Stimulated activated CD4-positive, alpha-beta T cell treated with anti-CD3 and anti-CD28 coated beads, Interleukin-2, amount 100 ng/mL, for 24 hours (primary cell): ENCODE measurements around the gene MAML3.

Source experiments
- DNase-seq, 2 donors: peaks; one replicate each; pipeline ENCODE4 v3.0.0-alpha.2; 2020

The MAML3 gene

DNA sequence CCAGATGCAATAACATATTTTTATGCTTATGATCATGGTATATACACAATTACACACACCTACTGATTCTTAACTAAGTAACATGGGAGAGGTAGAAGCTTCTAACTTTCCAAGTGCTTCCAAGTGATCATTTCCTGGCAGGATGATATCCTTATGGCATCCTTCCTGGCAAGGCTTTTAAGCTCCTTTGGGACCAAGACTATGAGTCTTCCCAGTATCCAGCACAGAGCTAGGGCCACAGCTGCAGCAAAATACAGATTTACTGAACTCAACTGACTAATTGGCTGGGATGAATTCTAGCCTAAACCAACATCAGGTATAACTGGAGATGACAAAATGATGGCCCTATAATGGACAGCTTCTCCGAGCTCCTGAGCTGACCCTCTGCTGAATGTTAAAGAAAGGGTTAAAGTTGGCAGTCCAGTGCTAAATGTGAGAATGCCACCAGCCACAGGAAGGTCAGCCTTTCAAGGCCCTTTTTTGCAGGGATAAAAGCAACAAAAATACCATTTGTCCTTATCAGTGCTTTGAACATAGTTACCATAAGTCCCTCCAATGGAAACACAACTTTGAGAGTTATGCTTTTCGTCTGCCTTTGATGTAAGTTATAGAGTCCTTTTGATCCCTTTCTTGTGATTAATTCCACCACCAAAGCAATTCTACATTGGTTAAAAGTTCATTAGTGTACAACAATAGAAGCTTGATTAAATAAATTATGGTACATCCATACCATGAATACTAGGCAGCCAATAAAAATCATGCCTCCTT lies 415.0 kb downstream of the MAML3 start:
- DNase-seq = no peak

DNA sequence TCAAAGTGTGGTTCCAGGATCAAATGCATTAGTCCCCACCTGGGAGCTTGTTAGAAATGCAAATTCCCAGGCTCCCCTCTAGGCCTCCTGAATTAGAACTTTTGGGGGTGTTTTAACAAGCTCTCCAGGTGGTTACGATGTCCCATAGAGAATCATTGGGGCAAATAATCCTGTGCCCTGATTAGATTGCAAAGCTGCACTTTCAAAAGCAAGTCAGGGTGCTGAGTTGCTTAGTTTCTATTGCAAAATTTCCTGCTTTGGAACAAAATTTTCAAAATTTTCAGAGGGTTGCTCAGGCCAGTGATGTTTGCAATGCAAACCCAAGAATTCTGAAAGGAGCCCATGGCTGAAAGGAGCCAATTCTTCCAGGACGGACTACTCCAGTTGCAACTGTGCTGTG lies 417.3 kb downstream of the MAML3 start:
- DNase-seq = no peak

DNA sequence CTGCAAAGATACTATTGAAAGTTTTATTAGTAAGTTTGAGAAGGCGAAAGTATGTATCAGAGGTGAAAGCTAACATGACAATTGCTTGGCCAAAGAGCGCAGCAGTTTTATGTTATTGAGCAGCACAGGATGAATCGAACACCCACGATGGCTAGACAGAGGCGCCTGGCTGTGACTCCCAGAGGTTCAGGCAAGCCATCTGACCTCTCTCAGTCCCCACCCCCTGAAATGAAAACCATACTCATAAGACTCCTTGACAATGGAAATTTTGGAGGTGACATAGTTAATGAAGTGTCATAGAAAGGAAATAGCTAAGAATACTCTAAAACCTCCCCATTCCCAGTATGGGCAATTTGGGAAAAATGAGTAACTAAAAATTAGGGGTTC lies 417.7 kb downstream of the MAML3 start:
- DNase-seq = peak in 1 of 2 donors; percentile 12

DNA sequence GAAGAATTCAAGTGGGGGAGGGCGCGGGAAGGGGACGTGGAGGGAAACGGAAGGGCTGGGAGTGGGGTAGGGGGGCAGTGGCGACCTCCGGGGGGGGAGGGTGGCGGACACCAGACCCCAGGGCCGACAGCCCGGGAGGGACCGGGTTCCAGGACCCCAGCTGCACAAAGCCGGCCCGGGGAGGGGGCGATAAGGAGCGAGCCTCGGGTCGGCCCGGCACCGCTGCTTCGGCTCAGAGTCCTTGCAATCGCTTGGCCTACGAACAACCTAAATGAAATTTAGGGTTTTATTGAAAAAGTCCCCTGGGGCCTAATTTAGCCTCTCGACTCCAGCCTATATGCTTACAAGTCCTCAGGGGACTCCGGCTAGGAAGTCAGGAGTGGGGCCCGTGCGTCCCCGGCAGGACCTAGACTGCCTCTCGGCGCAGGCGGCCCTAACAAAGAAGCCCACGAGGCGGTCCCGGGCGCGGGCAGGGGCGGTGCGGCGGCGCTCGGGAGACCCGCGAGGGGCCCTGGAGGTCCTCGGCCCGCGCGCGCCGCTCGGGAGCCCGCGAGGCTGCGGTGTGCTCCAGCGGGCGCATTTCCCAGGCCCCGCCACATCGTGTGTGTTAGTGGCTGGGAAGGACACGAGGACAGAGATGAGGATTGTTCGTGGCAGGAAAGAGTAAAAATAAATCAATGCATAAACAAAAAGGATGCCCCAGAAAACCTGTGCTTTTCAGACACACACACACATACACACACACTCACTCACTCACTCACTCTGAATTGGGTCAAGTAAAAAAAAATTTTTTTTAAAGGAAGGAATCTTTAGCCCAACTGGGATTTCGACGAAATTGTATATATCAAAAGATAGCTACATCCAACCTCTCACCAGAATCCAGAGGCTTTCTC lies 418.4 kb downstream of the MAML3 start:
- peak in 1 of 2 donors; percentile 14 for DNase-seq

DNA sequence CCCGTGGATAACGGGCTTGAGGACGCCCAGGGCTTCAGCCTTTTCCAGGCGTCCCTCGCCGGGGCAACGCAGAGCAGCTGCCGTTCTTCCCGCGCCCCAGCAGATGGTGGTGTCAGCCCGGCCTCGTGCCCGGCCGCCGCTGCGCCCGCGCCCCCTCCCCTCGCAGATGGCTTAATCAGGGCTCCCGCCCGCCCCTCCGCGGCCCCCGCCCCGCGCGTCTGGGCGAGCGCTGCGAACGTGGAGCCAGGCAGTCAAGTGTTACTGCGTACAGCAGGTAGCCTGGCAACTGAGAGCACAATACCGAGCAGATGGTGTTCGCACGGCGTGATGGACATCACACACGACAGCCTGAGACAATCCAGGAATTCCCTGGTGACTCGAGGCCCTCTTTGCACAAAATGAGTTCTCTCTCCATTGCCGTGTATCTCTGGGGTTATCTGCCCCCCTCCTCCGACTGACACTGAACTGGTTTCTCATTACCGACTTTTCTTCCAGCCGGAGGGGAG lies 419.1 kb downstream of the MAML3 start:
- DNase-seq = peak; percentile 48 to 72

DNA sequence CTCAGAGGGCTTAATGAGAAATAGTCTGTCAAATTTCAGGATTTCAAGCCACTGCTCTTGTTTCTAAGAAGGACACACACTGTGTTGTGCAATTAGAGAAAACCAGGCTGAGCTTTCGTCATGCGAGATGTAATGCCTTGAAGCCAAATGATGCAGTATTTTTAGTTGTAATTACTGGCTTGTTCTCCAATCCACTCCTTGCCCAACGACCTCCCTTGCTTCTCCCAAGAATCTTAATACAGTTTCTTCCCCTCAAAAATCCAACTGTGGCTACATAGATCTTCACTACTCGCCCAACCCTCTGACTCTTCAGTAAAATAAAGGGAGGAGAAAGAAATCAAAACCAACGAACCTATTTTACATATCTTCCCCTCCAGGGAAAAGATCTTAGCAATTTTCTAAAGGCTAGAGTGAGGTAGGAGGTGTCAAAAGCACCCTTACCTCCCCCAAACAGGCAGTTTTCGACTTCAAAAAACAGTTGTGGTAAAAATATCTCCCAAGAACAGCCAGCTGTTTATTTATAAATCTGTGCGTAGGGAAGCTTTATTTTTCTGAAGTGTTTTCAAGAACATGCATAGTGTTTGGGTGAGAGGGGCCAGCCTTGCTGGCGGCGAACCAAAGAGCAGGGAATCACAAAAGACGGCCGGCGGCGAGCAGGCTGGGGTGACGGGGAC lies 419.6 kb downstream of the MAML3 start:
- no peak for DNase-seq

DNA sequence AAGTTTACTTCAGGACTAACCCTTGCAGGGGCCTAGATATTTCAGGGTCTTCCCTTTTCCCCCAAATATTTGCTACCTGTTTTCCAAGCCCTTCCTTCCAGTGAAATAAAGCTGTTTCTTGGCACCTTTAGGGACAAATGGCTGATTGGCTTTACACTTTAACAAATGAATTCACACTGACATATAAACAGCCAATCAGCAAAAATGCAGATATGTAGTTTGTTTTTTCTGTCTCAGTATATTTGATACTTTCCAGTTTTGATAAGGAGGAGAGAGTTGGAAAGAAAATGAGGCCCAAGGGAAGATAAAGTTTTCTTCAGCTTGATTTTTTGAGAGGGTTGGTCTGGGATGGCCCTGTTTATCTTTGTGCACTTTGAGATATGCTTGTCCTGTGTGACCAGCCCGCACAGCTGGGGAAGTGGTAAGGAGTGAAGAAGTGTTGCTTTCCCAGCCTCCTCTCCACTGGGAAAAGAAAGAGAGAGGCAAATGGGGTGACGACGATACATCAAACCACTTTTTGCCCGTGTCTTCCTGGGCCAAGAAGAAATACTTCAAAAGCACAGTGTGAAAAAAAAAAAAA lies 420.9 kb downstream of the MAML3 start:
- no peak for DNase-seq

DNA sequence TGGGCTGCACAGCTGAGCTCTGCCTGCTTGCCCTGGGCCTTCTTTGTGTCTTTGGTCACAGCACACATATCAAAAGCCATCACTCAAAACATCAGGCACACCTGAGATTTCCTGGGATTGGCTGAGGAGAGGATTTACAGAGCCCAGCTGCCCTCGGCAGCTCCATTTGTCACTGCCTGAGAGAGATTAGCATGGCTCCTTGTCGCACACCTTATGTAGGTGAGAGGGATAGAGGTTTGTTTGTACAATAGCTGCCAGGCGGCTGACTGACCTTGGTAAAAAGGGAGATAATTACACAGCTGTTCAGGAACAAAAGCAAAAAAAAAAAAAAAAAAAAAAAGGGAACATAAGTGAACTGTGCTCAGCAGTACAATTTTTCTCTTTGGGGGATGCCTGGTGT lies 425.1 kb downstream of the MAML3 start:
- no peak for DNase-seq

DNA sequence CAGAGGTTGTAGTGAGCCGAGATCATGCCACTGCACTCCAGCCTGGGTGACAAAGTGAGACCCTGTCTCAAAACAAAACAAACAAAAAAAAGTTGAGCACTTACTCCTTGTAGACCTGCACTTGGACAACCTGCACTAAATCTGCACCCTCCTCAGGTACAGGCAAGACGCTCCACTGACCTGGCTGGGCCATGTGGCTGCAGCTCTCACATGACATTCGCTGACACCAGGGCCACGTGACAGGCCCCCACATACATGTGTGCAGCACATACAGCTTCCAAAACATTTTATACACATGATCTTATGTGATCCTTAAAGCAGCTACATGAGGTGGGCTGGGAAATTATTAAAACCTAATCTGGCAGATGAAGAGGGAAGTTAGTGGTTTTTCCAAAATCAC lies 425.8 kb downstream of the MAML3 start:
- DNase-seq = no peak

DNA sequence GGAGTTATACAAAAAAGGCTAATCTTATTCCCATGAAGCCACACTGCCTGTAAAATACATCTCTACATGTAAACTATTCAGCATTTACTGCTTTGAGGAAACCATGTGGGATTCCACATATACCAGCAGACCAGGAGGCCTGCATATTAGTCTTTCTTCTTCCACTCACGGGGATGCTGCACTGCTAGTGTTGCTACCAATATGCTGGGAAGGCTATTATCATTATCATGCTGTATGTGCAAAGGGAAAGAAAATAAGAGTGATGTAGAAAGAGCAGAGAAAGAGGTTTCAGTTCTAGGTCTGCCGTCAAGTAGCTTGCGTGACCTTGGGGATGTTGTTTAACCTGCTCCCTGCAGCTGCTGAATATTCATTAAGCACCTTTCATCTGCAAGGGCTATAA lies 427.4 kb downstream of the MAML3 start:
- DNase-seq = no peak

DNA sequence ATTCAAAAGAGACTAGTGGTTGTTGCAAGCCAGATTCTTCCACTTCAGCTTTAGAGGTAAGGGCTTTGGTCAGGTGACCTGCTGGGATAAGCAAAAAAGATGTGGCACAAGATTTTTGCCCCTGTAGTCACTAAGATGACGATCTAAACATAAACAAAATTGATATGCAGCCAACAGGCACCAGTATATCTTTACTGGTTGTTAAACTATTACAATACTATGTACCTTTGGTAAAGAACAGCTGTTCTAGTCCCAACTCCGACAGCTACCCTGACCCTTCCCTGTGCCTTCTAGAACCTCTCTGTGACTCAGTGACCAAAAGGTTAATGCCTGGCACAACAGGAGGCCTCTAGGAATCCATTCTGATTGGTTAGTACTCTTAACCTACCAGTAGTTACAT lies 428.7 kb downstream of the MAML3 start:
- no peak for DNase-seq

DNA sequence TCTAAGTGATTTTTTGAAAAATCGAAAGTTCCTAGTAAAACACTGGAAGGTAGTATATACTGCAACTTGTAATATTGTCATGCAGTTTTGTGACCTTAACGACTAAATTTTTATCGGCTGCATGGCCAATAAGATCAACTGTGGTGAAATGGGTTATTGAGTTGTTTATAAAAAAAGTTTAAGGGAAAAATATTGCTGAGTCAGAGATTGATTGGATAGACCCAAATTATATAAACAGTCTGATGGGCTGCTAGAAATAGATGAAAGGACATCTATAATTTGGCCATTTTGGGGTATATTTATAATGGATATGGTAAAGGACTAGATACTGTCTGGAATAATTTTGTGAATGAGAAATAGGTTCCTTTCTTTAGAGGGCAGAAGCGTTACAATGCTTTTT lies 432.2 kb downstream of the MAML3 start:
- no peak for DNase-seq

DNA sequence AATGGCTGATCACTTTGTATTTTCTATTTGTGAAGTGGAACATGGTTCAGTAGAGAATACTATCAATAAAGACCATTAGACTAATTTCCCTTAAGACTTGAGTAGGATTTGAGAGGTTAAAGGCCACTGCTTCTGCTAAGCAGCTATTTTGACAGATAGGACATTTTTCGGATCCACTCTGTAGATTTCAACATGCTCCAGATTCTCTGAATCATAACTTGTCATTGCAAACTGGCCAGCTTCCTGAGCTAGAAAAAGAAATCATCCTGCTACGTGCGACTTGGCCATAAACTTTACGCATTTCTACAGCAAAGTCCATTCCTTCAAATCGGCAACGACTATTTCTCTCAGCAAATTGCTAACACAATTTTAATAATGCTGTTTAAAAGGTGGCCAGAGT lies 433.2 kb downstream of the MAML3 start:
- no peak for DNase-seq

DNA sequence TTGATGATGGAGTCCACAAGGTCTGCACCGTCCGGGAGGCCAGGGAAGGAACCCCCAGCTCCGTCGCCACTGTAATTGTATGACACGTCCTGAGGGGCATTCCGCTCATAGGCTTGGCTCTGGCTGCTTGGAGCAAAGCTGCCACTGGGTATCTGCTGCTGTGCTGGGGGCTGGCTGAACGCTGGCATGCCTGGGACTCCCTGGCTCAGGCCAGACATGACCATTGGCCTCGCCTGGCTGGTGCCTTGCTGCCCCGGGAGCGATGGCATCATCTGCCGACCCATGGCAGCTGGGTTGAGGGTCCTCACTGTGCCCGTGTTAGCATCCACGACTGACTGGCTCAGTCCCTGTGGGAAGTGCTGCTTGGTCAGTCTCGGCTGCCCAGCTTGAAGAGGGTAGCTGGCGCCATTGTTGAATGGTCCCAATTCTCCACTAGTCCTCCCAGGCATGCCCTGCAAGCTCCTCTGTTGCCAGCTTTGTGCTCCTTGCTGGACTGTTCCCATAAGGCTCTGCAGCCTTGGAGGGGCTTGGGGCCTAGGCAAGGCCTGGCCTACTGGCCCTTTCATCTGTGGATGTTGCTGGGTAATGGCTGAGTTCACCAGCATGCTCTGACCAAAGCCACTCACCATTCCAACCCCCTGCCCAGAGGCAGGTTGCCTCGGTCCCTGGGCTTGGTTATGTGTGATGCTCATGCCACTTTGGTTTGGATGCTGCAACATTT lies 434.4 kb downstream of the MAML3 start:
- DNase-seq = no peak

DNA sequence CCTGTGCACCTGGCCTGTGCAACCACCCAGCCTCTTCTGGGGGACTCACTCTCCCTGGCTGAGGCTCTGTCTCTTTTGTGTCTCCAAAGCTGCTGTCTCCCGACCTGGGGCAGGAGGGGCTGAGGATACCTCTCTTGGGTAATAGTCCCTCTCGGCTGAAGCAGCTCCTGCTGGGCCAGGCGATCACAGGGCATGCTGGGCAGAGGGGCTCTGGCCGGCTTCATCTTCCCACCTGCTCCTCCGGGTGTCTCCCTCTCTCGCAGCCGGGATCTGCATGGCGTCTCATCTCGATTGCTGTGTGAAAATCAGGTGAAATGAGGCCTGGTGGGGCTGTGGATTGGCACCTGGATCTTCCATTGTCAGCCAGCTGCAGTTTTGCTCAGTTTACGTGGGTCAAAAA lies 435.2 kb downstream of the MAML3 start:
- DNase-seq = no peak

DNA sequence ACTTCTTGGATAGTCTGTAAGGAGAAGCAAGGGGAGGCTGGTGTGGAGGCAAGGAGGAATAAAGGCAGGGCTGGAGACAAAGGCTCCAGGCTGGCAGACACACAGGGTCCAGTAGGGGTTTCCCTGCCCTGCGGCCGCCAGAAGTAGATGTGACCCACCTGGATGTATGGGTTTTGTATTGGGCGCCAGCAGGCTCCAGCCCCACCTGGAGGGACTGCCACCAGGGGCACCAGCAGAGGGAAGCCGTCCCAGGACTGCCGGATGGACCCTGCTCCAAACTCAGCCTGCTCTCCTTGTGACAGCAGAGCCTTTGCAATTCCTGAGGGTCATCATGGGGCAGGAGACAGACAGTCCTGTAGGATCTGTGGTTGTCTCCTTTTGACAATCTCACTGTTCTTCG lies 435.6 kb downstream of the MAML3 start:
- no peak for DNase-seq

DNA sequence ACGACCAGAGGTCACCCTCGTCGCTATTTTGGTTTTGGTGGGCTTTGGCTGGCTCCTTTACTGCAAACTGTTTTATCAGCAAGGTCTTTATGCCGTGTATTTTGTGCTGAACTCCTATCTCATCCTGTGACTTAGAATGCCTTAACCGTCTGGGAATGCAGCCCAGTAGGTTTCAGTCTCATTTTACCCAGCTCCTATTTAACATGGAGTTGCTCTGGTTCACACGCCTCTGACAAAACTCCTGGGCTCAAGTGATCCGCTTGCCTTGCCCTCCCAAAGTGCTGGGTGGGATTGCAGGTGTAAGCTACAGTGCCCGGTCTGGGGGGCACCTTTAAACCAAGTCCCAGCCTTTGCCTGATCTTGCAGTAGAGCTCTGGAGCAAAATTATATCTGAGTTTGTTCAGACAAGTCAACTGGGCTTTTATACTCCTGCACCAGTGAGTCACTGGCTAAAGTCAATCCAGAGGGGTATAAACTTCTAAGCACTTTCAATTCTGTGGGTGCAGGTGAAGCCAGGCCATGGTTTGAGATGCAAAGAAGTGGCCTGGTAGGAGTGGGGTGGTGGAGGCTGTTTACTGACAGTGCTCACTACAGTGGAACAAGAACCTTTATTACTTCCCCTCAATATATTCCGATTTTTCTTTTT lies 438.1 kb downstream of the MAML3 start:
- no peak for DNase-seq

DNA sequence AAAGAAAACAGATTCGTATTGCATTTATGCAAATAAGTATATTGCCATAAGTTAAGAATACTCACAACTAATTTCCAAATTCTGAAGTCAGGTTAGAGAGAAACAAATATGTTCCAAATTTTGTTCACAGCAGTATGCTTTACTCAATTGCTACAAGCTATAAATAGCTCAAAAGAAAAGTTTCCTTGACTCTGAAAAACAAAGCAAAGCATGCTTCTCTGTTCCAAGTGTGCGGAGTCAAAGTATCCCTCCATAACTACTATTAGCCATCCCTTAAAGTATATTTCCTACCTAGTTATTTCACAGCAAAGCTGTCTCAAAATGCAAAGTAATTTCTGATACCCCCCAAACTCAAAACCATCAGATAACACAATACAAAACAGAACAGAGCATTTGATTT lies 441.1 kb downstream of the MAML3 start:
- DNase-seq = no peak

DNA sequence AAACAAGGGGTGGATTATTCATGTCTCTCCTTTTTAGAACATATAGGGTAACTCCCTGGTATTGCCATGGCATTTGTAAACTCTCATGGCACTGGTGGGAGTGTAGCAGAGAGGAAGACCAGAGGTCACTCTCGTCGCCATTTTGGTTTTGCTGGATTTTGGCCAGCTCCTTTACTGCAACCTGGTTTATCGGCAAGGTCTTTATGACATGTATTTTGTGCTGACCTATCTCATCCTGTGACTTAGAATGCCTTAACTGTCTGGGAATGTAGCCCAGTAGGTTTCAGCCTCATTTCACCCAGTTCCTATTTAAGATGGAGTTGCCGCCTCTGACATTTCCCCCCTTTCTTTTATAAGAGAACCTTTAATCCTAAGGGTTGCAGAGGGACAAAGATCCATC lies 442.5 kb downstream of the MAML3 start:
- no peak for DNase-seq

DNA sequence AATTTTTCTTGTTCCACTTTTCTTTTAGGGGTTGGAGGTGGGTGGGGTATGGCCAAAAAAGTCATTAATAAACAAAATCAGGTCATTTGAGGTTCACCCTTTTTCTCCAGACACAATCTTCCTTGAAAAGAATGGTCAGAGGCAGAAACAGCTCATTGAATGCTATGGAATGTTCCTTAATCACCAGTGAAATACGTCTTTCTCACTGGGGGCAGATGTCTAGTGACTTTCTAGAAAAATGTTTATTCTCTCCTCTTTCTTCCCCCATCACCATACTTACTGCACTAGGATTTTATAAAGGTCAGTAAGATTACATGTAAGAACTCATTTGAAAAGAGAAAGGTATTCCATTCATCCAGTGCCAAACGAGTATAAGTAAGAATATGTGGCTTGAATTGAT lies 443.9 kb downstream of the MAML3 start:
- no peak for DNase-seq

DNA sequence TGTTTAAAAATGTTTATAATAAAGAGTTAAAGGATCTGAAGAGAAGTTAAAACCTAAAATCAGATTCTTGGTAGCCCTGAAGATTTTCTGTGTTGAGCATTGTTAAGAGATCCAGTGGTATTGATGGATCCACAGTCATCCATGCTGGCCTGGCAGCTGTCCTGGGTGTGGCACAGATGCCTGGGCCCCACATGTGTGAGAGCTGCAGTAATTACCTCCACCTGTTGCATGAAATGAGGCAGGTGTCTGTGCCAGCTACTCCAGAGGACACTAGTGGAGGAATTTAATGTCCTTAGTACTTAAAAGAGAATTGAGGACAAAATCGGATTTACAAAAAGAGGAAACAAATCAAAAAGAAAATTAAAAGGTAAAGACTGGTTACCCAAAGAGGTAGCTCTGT lies 444.3 kb downstream of the MAML3 start:
- DNase-seq = no peak

DNA sequence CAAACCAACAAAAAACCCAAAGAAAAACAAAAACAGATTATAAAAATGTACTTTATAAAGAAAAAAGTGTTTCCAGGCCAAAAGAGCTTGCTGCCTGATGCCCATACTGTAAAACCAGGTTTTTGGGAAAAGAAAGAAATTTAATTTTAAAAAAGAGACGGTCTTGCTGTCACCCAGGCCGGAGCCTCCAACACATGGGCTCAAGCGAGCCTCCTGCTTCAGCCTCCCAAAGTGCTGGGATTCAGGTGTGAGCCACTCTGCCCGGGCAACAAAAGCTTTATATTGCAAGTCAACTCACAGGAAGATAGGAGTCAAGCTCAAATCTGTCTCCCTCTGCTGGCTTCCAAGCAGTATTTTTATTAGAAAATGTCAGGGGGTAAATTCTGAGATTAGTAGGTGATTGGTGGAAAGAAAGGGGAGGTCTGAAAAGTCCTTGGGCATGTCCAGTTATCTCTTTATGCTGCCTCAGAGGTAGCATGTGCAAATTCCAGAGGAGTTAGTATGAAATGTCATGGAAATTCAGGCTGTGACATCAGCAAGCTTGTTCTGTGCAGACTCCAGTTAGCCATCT lies 449.0 kb downstream of the MAML3 start:
- DNase-seq = no peak
